Panc1 (cell line): Measurements from ENCODE around the gene RDH5. TPM values are rescaled to one million over a fixed set of nuclear protein-coding genes. Genes with fewer than 3 reads are reported as not detected.

ENCODE experiments used
- ATAC-seq: fragments of 200-7000 bp; cut with Tn5 transposase; 2 replicates; pipeline ENCODE4 v1.9.1; 2020; ENCODE audit warnings: mild to moderate bottlenecking, moderate library complexity
- BruUV-seq: library from RNA; stranded (reverse); fragments of 400-500 nt; replicated peaks from 2 replicates; lab custom pipeline; 2021; lab: Mats Ljungman, UMichigan
- CTCF ChIA-PET: fragments of 300-600 bp; sonication (Branson Sonifier 250); formaldehyde crosslinking; loops from one replicate; lab custom pipeline; 2022; ENCODE audit warnings: antibody characterized with exemption; lab: Charles Lee
- POLR2A ChIA-PET: fragments of 300-600 bp; sonication (Branson Sonifier 250); formaldehyde crosslinking; loops from one replicate; lab custom pipeline; 2022; ENCODE audit warnings: antibody characterized with exemption; lab: Charles Lee
- DNase-seq: peaks from one replicate; pipeline ENCODE4 v3.0.0-alpha.2; 2010; ENCODE audit warnings: low read depth, low spot score
- H3K27ac ChIP-seq: 2 replicates; pipeline ENCODE4 v1.5.1; 2011; ENCODE audit warnings: mild to moderate bottlenecking, low read length, inconsistent platforms
- H3K27me3 ChIP-seq: fragments of 200-500 bp; sonication (Bioruptor generic); 2 replicates; pipeline ENCODE4 v1.6.0; 2014; ENCODE audit warnings: low read length, inconsistent platforms; ENCODE audit not compliant: control insufficient read depth, insufficient read depth
- H3K36me3 ChIP-seq: fragments of 200-500 bp; sonication (Bioruptor generic); 2 replicates; pipeline ENCODE4 v1.5.1; 2014; ENCODE audit warnings: inconsistent platforms, mild to moderate bottlenecking, low read length, moderate library complexity; ENCODE audit not compliant: control insufficient read depth, insufficient read depth
- H3K4me1 ChIP-seq: 2 replicates; pipeline ENCODE4 v1.5.1; 2011; ENCODE audit warnings: inconsistent platforms, mild to moderate bottlenecking, low read length, moderate library complexity; ENCODE audit not compliant: control insufficient read depth, insufficient read depth
- H3K4me3 ChIP-seq, 2 experiments: 2 replicates each; pipeline ENCODE4 v1.5.1; 2011 to 2012; ENCODE audit warnings: low read depth in 2 of 2, low read length in 2 of 2, mild to moderate bottlenecking in 2 of 2, inconsistent platforms in 1 of 2, moderate library complexity in 1 of 2
- H3K9me3 ChIP-seq: fragments of 200-500 bp; sonication (Bioruptor generic); 2 replicates; pipeline ENCODE4 v1.5.1; 2014; ENCODE audit warnings: low read depth, mild to moderate bottlenecking, inconsistent platforms, low read length, moderate library complexity; ENCODE audit not compliant: control insufficient read depth, insufficient read depth
- CTCF ChIP-seq: fragments of 450-650 bp; IDR thresholded peaks from 2 replicates; pipeline ENCODE4 v1.5.1; 2017; ENCODE audit warnings: mild to moderate bottlenecking
- POLR2AphosphoS5 ChIP-seq: IDR thresholded peaks from 2 replicates; pipeline ENCODE4 v1.6.1; 2012; ENCODE audit warnings: mild to moderate bottlenecking, low read depth, low read length, moderate library complexity
- REST ChIP-seq, 2 experiments: IDR thresholded peaks; 2 replicates each; pipeline ENCODE4 v1.6.1; 2011 to 2012; ENCODE audit warnings: low read depth in 2 of 2, control low read depth in 1 of 2, low read length in 1 of 2, mild to moderate bottlenecking in 1 of 2, moderate library complexity in 1 of 2; ENCODE audit not compliant: insufficient read depth in 1 of 2
- SIN3A ChIP-seq: IDR thresholded peaks from 2 replicates; pipeline ENCODE4 v1.6.1; 2012; ENCODE audit warnings: low read depth, mild to moderate bottlenecking, low read length, moderate library complexity, borderline replicate concordance; ENCODE audit not compliant: insufficient read depth
- TCF7L2 ChIP-seq: IDR thresholded peaks from 2 replicates; pipeline ENCODE4 v1.6.1; 2011; ENCODE audit warnings: mild to moderate bottlenecking, low read depth, low read length, inconsistent platforms
- in situ Hi-C: cut with HindIII; loops from 2 replicates; pipeline ENCODE4 v1.10.0; 2016; ENCODE audit warnings: low sequenced_read_pairs, low pct_unique_long_range_greater_than_20kb
- intact Hi-C: fragments of 100-400 bp; cut with micrococcal nuclease; formaldehyde crosslinking; loops from one replicate; pipeline ENCODE4 v1.10.0; 2022; ENCODE audit not compliant: unreplicated experiment
- total RNA-seq: library from RNA; stranded (reverse); gene quantifications from one replicate; pipeline ENCODE4 v1.2.1, GENCODE V29; 2021; ENCODE audit not compliant: unreplicated experiment

RDH5 gene
- total RNA-seq, 1 experiment from 2014 or later = 2.8 TPM

GRCh38 chr12:55692631-55693322, 27.4 kb upstream of the RDH5 start:
- ChIA-PET CTCF (interaction anchor here (1.1 kb wide), 1 partner anchor 11 kb away, joined by 3 read pairs; a partner anchor contains a TSS), POLR2A (interaction anchor here (0.7 kb wide), 1 partner anchor 281 kb away, joined by 7 read pairs; the partner anchor contains the start of gene RAB5B)
- intact Hi-C loops = no loop called here
- Histone ChIP-seq H3K4me1 (no peaks in the 10 kb centered on the region), H3K36me3 (no peaks in the 10 kb centered on the region), H3K27ac (no peak overlapping the region), H3K9me3 (no peaks in the 10 kb centered on the region), H3K27me3 (no peaks in the 10 kb centered on the region), H3K4me3 (no peak overlapping the region)
- DNase-seq (no peak), ATAC-seq (no peak)
- TF ChIP-seq SIN3A (no peak), REST (IDR thresholded peaks at IDR 0.05; ENCODE audit: insufficient read depth in 1 of 2, low read depth in 2 of 2, low read length in 1 of 2) (no peak), TCF7L2 (no peak), POLR2AphosphoS5 (no peak), CTCF (no peak)
- in situ Hi-C loops = no loop called here
- no TSS peak for BruUV-seq

GRCh38 chr12:55693323-55694187, 26.6 kb upstream of the RDH5 start:
- DNase-seq = no peak
- CTCF ChIA-PET = interaction anchor here (1.1 kb wide), 1 partner anchor 12 kb away, joined by 3 read pairs; a partner anchor contains a TSS
- Histone ChIP-seq H3K4me3 (no peak overlapping the region), H3K4me1 (no peaks in the 10 kb centered on the region), H3K27ac (no peak overlapping the region), H3K36me3 (no peaks in the 10 kb centered on the region), H3K9me3 (no peaks in the 10 kb centered on the region), H3K27me3 (no peaks in the 10 kb centered on the region)
- intact Hi-C loops = no loop called here
- TF ChIP-seq POLR2AphosphoS5 (no peak), TCF7L2 (no peak), SIN3A (no peak), CTCF (no peak)
- in situ Hi-C loops = no loop called here
- ATAC-seq = no peak
- BruUV-seq = no TSS peak
- POLR2A ChIA-PET = interaction anchor here (0.6 to 0.7 kb wide), 2 partner anchors 130 to 280 kb away, joined by 7 to 9 read pairs; partner anchors contain the start of gene RAB5B
